ENCODE results near the gene CDKN2A.
A peak's percentile ranks its signal among the peaks of the same experiment; 100 is the strongest.

Gene CDKN2A

DNA sequence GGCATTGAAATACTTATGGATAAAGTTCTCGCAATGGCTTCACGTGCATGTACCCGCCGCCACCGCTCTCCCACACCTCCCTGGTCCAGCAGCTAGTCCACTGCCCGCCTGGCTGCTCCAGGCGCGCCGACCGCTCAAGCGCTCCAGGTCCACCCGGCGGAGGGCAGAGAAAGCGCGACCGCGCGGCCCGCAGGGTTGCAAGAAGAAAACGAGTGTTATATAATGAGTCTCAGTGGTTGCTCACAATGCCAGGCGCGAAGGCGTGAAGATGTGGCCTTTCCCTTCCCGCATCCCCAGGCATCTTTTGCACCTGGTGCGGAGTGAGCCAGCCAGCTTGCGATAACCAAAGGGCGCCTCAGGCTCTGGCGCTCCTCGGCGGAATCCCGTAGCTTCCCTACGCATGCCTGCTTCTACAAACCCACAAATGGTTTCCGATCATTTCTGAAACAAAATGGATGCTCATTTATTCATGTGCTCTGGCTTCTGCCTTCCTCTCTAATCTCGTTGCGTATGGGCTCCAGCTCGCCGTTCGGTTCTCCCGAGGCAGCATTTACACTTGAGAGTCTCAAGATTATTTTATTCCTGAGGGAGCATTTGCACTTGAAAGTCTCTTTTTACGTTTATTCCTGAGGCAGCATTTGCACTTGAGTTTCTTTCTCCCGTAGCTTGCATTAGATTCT, 25.7 kb downstream of the CDKN2A start:
- H3K27ac ChIP-seq (replicated peaks), result no peak overlapping the region
- DNase-seq (ENCODE audit: low read depth in 1 of 2, low spot score in 1 of 2), result no peak

DNA sequence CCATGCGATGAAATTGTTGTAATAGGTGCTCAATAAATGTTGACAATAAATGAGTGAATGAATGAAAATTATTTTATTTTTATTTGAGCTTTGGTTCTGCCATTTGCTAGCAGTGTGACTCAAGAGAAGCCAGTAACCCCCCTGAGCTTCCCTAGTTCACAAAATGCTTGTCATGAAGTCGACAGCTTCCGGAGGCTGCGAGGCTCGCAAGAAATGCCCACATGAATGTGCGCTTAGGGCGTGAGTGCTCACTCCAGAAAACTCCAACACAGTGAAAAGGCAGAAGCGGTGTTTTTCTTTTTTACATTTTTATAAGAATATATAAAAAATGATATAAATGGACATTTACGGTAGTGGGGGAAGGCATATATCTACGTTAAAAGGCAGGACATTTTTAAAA, 26.5 kb downstream of the CDKN2A start:
- no peak for DNase-seq (ENCODE audit: low read depth in 1 of 2, low spot score in 1 of 2)
- no peak for TF ChIP-seq GABPA (IDR thresholded peaks at IDR 0.05; ENCODE audit: low read depth)
- TF ChIP-seq SPI1 (IDR thresholded peaks at IDR 0.05; ENCODE audit: borderline replicate concordance, low read depth), result no peak
- TF ChIP-seq, protein P1, sequence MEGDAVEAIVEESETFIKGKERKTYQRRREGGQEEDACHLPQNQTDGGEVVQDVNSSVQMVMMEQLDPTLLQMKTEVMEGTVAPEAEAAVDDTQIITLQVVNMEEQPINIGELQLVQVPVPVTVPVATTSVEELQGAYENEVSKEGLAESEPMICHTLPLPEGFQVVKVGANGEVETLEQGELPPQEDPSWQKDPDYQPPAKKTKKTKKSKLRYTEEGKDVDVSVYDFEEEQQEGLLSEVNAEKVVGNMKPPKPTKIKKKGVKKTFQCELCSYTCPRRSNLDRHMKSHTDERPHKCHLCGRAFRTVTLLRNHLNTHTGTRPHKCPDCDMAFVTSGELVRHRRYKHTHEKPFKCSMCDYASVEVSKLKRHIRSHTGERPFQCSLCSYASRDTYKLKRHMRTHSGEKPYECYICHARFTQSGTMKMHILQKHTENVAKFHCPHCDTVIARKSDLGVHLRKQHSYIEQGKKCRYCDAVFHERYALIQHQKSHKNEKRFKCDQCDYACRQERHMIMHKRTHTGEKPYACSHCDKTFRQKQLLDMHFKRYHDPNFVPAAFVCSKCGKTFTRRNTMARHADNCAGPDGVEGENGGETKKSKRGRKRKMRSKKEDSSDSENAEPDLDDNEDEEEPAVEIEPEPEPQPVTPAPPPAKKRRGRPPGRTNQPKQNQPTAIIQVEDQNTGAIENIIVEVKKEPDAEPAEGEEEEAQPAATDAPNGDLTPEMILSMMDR (IDR thresholded peaks at IDR 0.05; ENCODE audit: insufficient read depth, low read length), result no peak
- no peak for TF ChIP-seq POLR2AphosphoS5 (IDR thresholded peaks at IDR 0.05; ENCODE audit: low read depth)
- TF ChIP-seq, protein P2, sequence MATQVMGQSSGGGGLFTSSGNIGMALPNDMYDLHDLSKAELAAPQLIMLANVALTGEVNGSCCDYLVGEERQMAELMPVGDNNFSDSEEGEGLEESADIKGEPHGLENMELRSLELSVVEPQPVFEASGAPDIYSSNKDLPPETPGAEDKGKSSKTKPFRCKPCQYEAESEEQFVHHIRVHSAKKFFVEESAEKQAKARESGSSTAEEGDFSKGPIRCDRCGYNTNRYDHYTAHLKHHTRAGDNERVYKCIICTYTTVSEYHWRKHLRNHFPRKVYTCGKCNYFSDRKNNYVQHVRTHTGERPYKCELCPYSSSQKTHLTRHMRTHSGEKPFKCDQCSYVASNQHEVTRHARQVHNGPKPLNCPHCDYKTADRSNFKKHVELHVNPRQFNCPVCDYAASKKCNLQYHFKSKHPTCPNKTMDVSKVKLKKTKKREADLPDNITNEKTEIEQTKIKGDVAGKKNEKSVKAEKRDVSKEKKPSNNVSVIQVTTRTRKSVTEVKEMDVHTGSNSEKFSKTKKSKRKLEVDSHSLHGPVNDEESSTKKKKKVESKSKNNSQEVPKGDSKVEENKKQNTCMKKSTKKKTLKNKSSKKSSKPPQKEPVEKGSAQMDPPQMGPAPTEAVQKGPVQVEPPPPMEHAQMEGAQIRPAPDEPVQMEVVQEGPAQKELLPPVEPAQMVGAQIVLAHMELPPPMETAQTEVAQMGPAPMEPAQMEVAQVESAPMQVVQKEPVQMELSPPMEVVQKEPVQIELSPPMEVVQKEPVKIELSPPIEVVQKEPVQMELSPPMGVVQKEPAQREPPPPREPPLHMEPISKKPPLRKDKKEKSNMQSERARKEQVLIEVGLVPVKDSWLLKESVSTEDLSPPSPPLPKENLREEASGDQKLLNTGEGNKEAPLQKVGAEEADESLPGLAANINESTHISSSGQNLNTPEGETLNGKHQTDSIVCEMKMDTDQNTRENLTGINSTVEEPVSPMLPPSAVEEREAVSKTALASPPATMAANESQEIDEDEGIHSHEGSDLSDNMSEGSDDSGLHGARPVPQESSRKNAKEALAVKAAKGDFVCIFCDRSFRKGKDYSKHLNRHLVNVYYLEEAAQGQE (IDR thresholded peaks at IDR 0.05; ENCODE audit: insufficient replicate concordance, low read depth), result no peak
- no peaks in the 10 kb centered on the region for H3K27me3 ChIP-seq (ENCODE audit: insufficient read depth, poor library complexity, severe bottlenecking)
- no peak overlapping the region for H3K4me3 ChIP-seq (replicated peaks; ENCODE audit: insufficient read depth, low read length)
- H3K27ac ChIP-seq (replicated peaks), result no peak overlapping the region

More for the DNA sequence above, 25.7 kb downstream of the CDKN2A start:
- Histone ChIP-seq H3K27me3 (ENCODE audit: insufficient read depth, poor library complexity, severe bottlenecking) (no peaks in the 10 kb centered on the region), H3K4me3 (replicated peaks; ENCODE audit: insufficient read depth, low read length) (no peak overlapping the region)
- TF ChIP-seq POLR2AphosphoS5 (IDR thresholded peaks at IDR 0.05; ENCODE audit: low read depth) (no peak; the same call in 1 of the 2 replicates), GABPA (IDR thresholded peaks at IDR 0.05; ENCODE audit: low read depth) (no peak), SPI1 (IDR thresholded peaks at IDR 0.05; ENCODE audit: borderline replicate concordance, low read depth) (no peak)
- TF ChIP-seq, protein P2 (IDR thresholded peaks at IDR 0.05; ENCODE audit: insufficient replicate concordance, low read depth), result no peak
- TF ChIP-seq, protein P1 (IDR thresholded peaks at IDR 0.05; ENCODE audit: insufficient read depth, low read length), result no peak

DNA sequence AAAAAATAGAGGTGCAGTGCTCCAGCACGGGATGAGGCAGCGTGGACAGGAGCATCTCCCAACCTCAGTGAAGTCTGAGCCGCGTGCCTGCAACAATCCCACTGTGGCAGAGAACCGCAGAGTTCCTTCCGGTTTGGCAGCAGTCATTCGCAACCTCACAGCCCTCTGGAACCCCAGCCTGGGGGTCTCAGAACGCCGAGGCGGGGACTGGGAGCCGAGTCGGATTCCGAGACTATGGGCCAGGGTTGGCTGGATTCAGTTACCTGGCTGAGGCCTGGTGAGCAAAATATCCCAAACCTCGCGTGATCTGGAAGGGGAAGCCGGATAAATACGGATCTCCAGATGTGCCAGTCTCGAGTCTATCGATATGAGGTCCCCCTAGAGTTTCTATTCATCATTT, 27.0 kb downstream of the CDKN2A start:
- TF ChIP-seq POLR2AphosphoS5 (IDR thresholded peaks at IDR 0.05; ENCODE audit: low read depth), result peak; percentile 42; the same call in 1 of the 2 replicates
- TF ChIP-seq GABPA (IDR thresholded peaks at IDR 0.05; ENCODE audit: low read depth), result no peak
- no peak for TF ChIP-seq SPI1 (IDR thresholded peaks at IDR 0.05; ENCODE audit: borderline replicate concordance, low read depth)
- TF ChIP-seq, protein P2 (IDR thresholded peaks at IDR 0.05; ENCODE audit: insufficient replicate concordance, low read depth), result no peak
- TF ChIP-seq, protein P1 (IDR thresholded peaks at IDR 0.05; ENCODE audit: insufficient read depth, low read length), result no peak
- H3K27me3 ChIP-seq (ENCODE audit: insufficient read depth, poor library complexity, severe bottlenecking), result no peaks in the 10 kb centered on the region
- no peak overlapping the region for H3K4me3 ChIP-seq (replicated peaks; ENCODE audit: insufficient read depth, low read length)

More for the DNA sequence above, 27.0 kb downstream of the CDKN2A start:
- no peak for DNase-seq (ENCODE audit: low read depth in 1 of 2, low spot score in 1 of 2)
- no peak overlapping the region for H3K27ac ChIP-seq (replicated peaks)
